Thymus (tissue), 11 donors: ENCODE results near the gene PRDM16. TPM values are rescaled to one million over a fixed set of nuclear protein-coding genes. Genes with fewer than 3 reads are reported as not detected.

Source experiments
- DNase-seq, 9 donors: peaks; one replicate each; pipeline ENCODE4 v3.0.0-alpha.2; 2013; ENCODE audit warnings: low spot score in 9 of 9, low read depth in 6 of 9, missing footprints in 1 of 9
- H3K27ac ChIP-seq, 2 donors: one replicate each; pipeline ENCODE4 v1.5.1; 2013; ENCODE audit warnings: control low read depth in 1 of 2, low read depth in 1 of 2, low read length in 1 of 2, mild to moderate bottlenecking in 1 of 2, moderate library complexity in 1 of 2
- H3K27me3 ChIP-seq, 2 donors: one replicate each; pipeline ENCODE4 v1.5.1; 2013; ENCODE audit warnings: low read length in 1 of 2; ENCODE audit not compliant: control insufficient read depth in 2 of 2, insufficient read depth in 1 of 2
- H3K36me3 ChIP-seq, 2 donors: one replicate each; pipeline ENCODE4 v1.5.1; 2013; ENCODE audit warnings: low read length in 1 of 2, mild to moderate bottlenecking in 1 of 2, moderate library complexity in 1 of 2; ENCODE audit not compliant: control insufficient read depth in 2 of 2, insufficient read depth in 2 of 2
- H3K4me1 ChIP-seq, 2 donors: one replicate each; pipeline ENCODE4 v1.5.1; 2013; ENCODE audit warnings: low read length in 2 of 2; ENCODE audit not compliant: control insufficient read depth in 2 of 2, insufficient read depth in 2 of 2
- H3K4me3 ChIP-seq, 2 donors: one replicate each; pipeline ENCODE4 v1.5.1; 2013; ENCODE audit warnings: low read length in 2 of 2, control low read depth in 1 of 2, mild to moderate bottlenecking in 1 of 2
- H3K9me3 ChIP-seq, 2 donors: one replicate each; pipeline ENCODE4 v1.5.1; 2013; ENCODE audit warnings: low read length in 1 of 2, mild to moderate bottlenecking in 1 of 2; ENCODE audit not compliant: control insufficient read depth in 2 of 2, insufficient read depth in 1 of 2
- WGBS: extraction: QIAGEN DNeasy Blood & Tissue Kit; methylation state at CpG from one replicate; pipeline ENCODE4 v1.1.7; 2013; 5-methylcytosine and 5-hydroxymethylcytosine counted together
- polyA plus RNA-seq: library from polyadenylated mRNA; stranded (reverse); fragments of 200-250 nt; gene quantifications from one replicate; pipeline ENCODE4 v1.2.3, GENCODE V29; 2013
- total RNA-seq: library from RNA; stranded (reverse); fragments of 120-200 nt; gene quantifications from one replicate; pipeline ENCODE4 v1.2.4, GENCODE V29; 2013
- donor health status: healthy.

The PRDM16 gene
- total and polyA plus RNA-seq, 2 donors, result 0.09 to 0.55 TPM

DNA sequence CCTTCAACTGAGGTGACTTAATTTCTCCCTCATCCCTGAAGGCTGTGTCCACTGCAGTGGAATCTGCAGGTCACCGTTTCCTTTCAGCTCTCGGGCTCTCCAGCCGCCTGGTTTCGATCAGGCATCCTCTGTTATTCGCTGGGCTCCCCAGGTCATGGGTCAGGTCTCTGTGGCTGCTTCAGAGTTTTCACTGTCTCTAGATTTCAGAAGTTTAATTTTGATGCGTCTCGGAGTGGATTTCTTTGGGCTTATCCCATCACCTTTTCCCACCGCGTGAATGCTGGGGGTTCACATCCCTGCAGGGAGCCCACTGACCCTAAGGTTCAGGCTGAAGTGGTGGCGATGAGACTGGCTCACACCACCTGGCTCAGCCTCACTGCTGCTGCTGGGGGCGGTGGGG lies 44.4 kb upstream of the PRDM16 start:
- Histone ChIP-seq H3K36me3 (no peaks in the 10 kb centered on the region), H3K27ac (no peak overlapping the region), H3K4me3 (no peak overlapping the region), H3K27me3 (peaks cover 6 to 37% of the 10 kb centered on the region in 2 donors), H3K4me1 (peaks cover 0 to 12% of the 10 kb centered on the region in 2 donors), H3K9me3 (no peaks in the 10 kb centered on the region)
- WGBS, result 94% methylated on average over 11 of the region's 11 CpGs
- DNase-seq, result no peak

DNA sequence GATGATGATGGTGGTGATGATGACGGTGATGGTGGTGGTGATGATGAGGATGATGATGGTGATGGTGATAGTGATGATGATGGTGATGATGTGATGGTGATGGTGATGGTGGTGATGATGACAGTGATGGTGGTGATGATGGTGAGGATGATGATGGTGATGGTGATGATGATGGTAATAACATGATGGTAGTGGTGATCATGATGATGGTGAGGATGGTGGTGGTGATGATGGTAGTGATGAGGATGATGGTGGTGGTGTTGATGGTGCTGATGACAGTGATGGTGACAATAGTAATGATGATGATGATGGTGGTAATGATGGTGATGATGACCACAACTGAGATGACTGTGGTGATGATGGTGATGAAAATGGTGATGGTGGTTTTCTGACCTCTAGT lies 42.9 kb upstream of the PRDM16 start:
- Histone ChIP-seq H3K36me3 (no peaks in the 10 kb centered on the region), H3K27ac (no peak overlapping the region), H3K9me3 (no peaks in the 10 kb centered on the region), H3K4me3 (no peak overlapping the region), H3K4me1 (peaks cover 0 to 12% of the 10 kb centered on the region in 2 donors), H3K27me3 (peaks cover 6 to 50% of the 10 kb centered on the region in 2 donors)
- DNase-seq, result no peak
- 98% methylated on average over 1 of the region's 1 CpG for WGBS

DNA sequence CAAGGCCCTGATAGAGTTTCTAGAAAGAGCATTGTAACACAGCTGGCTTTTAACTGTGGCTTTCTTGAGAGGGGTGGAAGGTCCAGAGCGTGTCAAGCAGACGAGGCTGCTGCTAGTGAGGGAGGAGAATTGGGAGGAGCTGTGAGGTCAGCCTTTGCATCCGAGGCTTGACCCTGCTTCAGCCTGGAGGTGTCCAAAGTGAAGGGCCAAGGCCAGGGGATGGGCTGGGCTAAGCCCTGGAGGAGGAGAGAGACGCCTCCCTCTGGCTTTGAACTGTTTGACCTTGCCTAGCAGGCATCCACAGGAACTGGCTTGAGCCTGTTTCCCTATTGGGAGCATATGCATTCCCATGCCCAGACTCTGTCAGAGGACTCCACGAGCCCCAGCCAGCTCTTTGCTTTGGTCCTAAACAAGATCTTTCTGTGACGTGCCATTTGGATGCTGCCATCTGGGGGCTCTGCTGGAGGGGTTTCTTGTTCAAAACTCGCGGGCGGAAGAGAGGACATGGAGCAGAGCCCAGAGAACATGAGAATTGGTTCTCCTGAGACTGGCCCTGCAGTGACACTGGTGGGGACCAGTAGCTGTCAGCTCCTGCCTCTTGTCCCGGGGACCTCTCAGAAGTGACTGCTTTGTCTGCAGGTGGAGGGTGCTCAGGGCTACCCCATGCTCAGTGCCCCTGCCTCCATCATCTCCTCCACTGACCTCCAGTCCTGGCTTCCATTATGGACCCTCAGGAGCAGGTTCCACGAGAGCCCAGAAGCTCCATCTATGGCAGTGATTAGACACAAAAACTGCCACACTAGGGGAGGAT lies 42.2 kb upstream of the PRDM16 start:
- peaks cover 6 to 55% of the 10 kb centered on the region in 2 donors for H3K27me3 ChIP-seq
- H3K9me3 ChIP-seq, result no peaks in the 10 kb centered on the region
- no peak overlapping the region for H3K4me3 ChIP-seq
- peaks cover 0 to 14% of the 10 kb centered on the region in 2 donors for H3K4me1 ChIP-seq
- 93% methylated on average over 11 of the region's 11 CpGs for WGBS
- no peaks in the 10 kb centered on the region for H3K36me3 ChIP-seq
- H3K27ac ChIP-seq, result no peak overlapping the region
- no peak for DNase-seq

DNA sequence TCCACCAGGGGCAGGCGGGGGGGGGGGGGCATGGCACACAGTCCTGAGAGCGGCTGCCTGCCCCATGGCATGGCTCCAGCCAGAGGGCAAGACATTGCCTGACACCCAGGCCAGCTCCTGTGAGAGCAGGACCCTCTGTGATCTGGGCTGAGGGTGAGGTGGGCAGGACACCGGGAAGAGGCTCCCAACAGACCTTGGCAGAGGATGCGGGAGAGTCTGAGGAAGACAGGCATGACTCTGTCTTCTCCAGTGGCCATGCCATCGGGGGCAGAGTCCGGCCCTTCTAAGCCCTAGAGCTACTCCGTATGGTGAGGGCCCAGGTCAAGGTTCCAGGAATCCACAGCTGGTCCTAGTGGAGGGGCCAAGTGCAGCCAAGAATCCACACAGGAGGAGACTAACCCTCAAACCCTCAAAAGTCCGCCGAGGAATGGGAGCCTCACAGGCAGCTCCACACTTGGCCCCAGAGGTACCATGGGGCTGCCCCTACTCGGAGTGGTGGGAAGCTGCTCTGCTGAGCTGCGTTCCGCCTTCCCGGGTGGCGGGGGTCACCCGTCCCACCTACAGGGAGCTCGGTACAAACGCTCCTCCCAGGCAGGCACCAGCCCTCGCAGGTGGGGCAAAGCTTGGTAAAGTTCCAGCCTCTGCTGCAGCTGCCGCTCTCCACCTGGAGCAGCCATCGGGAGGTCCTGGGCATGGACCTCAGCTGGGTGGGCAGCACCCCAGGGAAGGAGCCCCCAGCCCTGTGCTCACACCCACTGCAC lies 41.2 kb upstream of the PRDM16 start:
- H3K27me3 ChIP-seq, result peaks cover 6 to 59% of the 10 kb centered on the region in 2 donors
- no peak for DNase-seq
- no peaks in the 10 kb centered on the region for H3K36me3 ChIP-seq
- no peak overlapping the region for H3K27ac ChIP-seq
- no peaks in the 10 kb centered on the region for H3K9me3 ChIP-seq
- WGBS, result 94% methylated on average over 20 of the region's 20 CpGs
- H3K4me3 ChIP-seq, result no peak overlapping the region
- H3K4me1 ChIP-seq, result peaks cover 0 to 24% of the 10 kb centered on the region in 2 donors

DNA sequence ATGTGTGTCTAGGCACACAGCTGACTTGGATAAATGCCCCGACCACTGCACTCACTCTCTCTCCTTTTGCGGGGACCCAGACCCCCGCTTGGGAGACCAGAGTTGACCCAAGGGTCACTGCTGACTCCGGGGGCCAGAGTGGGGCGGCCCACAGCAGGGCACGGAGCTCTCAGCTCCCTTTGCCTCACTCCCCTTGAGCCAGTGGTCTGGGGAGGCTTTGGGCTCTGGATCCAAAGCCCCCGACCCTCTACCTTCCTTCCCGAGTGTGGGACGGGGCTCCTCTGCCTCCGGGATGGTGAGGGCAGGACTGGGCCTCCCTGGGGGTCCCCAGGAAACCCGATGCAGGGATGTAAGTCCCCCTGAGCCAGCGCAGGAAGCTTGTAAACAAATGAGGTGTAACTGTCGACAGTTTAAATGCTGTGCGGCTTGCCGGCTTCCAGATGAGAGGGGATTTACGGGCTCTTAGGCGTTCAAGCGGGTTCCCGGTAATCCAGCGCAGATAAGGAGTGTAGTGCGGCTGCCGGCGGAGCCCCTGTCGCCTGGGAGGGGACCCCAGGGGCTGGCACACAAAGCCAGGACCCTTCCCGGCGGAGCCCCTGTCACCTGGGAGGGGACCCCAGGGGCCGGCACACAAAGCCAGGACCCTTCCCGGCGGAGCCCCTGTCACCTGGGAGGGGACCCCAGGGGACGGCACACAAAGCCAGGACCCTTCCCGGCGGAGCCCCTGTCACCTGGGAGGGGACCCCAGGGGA lies 40.3 kb upstream of the PRDM16 start:
- Histone ChIP-seq H3K4me3 (no peak overlapping the region), H3K27ac (no peak overlapping the region), H3K4me1 (peaks cover 6 to 33% of the 10 kb centered on the region in 2 donors), H3K27me3 (peaks cover 6 to 57% of the 10 kb centered on the region in 2 donors), H3K36me3 (no peaks in the 10 kb centered on the region), H3K9me3 (no peaks in the 10 kb centered on the region)
- DNase-seq, result peak in 1 of 9 donors; percentile 39
- WGBS, result 45% methylated on average over 32 of the region's 32 CpGs

DNA sequence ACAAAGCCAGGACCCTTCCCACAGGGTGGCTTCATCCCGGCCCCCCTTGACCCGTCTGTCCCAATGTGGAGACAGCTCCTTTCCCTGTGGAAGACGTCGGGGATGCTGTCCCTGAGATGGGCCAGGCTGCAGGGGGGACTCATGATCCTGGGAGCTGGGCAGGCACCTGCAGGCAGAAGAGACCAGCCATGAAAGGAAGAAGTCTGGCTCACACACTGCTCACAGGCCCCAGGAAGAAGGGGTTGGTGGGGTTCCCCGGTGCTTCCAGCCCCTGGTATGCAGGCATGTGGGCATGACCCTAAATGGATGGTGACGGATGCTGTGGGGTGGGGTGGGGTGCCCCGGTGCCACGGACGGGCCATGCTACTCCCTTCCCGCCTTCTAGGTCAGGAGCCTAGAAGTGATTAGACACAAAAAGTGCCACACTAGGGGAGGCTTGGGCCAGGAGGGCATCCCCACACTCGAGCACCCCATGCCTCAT lies 39.5 kb upstream of the PRDM16 start:
- H3K27me3 ChIP-seq, result peaks cover 6 to 55% of the 10 kb centered on the region in 2 donors
- no peak overlapping the region for H3K4me3 ChIP-seq
- H3K36me3 ChIP-seq, result no peaks in the 10 kb centered on the region
- 94% methylated on average over 11 of the region's 11 CpGs for WGBS
- no peaks in the 10 kb centered on the region for H3K9me3 ChIP-seq
- H3K4me1 ChIP-seq, result peaks cover 12 to 41% of the 10 kb centered on the region in 2 donors
- no peak overlapping the region for H3K27ac ChIP-seq
- no peak for DNase-seq

DNA sequence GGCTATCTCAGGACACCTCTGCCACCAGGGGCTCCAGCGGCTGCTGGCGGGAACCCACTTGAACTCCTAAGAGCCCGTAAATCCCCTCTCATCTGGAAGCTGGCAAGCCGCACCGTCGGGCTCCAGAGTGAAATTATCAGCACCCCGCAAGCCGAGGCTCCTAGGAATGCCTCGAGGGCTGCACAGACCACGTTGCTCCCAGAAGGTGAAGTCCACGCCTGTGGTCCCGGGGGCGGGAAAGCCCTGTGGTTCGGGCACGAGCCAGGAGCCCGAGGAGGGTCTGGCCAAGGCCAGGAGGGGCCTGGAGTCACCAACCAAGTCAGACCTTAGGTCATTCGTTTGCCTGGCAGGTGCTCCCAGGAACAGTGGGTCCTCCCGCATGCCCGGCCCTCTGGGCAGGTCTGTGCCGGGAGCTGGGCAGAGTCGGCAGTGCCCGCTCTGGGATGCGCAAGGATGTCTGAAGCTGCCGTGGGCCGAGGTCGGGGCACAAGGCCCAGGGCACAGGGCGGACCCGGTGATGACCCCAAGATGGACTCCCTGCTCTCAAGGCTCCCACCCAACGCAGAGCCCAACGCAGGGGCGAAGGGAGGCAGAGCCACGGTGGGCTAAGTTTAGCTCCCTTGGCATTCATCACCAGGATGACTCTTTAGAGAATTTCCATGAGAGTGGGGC lies 38.9 kb upstream of the PRDM16 start:
- H3K4me3 ChIP-seq, result no peak overlapping the region
- WGBS, result 96% methylated on average over 32 of the region's 32 CpGs
- H3K27me3 ChIP-seq, result peaks cover 6 to 55% of the 10 kb centered on the region in 2 donors
- H3K36me3 ChIP-seq, result no peaks in the 10 kb centered on the region
- peaks cover 12 to 47% of the 10 kb centered on the region in 2 donors for H3K4me1 ChIP-seq
- no peak overlapping the region for H3K27ac ChIP-seq
- no peaks in the 10 kb centered on the region for H3K9me3 ChIP-seq
- DNase-seq, result no peak

DNA sequence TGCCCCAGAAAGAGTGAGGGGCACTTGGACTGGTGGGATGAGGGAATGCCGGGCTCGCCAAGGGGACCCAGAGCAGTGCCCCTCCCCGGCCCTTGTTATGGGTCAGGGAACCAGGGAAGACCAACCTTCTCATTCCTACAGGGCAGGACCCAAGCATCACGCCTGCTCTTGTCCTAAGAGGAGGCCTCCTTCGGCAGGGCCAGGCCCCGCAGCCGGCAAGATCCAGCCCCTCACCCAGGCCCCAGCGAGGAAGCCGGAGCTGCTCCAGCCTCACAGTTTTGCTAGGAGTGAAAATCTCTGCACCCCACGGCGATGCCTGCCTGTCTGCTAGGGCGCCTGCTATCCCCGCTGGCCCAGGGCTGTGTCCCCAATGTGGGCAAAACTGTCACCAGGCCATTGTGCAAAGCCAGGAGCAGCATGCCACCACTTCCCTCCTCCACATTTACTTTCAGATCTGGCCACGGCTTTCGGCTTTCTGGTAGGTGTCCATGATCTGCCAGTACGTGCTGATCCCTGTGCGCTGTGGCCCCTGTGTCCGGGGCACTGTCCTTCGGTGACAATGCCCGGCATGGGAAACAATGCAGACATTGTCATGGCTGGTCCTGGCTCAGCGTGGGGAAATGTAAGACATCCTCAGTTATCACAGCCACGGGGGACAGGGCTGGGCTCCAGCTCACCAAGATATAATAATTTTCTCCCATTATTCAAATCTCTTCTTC lies 38.2 kb upstream of the PRDM16 start:
- peaks cover 6 to 54% of the 10 kb centered on the region in 2 donors for H3K27me3 ChIP-seq
- H3K4me1 ChIP-seq, result peaks cover 12 to 54% of the 10 kb centered on the region in 2 donors
- WGBS, result 95% methylated on average over 22 of the region's 22 CpGs
- H3K9me3 ChIP-seq, result no peaks in the 10 kb centered on the region
- H3K4me3 ChIP-seq, result no peak overlapping the region
- H3K27ac ChIP-seq, result no peak overlapping the region
- no peaks in the 10 kb centered on the region for H3K36me3 ChIP-seq
- no peak for DNase-seq
